Gastrocnemius medialis (tissue), 4 donors: ENCODE data around the gene AIDA. TPM values are rescaled to one million over a fixed set of nuclear protein-coding genes. Genes with fewer than 3 reads are reported as not detected.

ENCODE experiments used
- ATAC-seq, 2 donors: fragments of 150-250 bp; one replicate each; pipeline ENCODE4 v1.9.1; 2016
- DNase-seq, 2 donors: peaks; one replicate each; pipeline ENCODE4 v3.0.0-alpha.2; 2019
- H3K27ac ChIP-seq, 4 donors: fragments of 200-600 bp; sonication (generic); 1 replicate in 1 of 4; 2 replicates in 3 of 4; pipeline ENCODE4 v1.5.1; 2016 to 2018; ENCODE audit warnings: mild to moderate bottlenecking in 2 of 4, moderate library complexity in 1 of 4
- H3K27me3 ChIP-seq, 3 donors: fragments of 200-600 bp; sonication (generic) in 2 of 3; 1 replicate in 1 of 3; 2 replicates in 2 of 3; pipeline versions ENCODE4 v1.5.1 to v1.6.0; 2016 to 2019; ENCODE audit warnings: mild to moderate bottlenecking in 1 of 3, moderate library complexity in 1 of 3
- H3K36me3 ChIP-seq, 2 donors: fragments of 200-600 bp; sonication (generic) in 1 of 2; one replicate each; pipeline ENCODE4 v1.5.1; 2017 to 2018
- H3K4me1 ChIP-seq, 2 donors: fragments of 200-600 bp; sonication (generic) in 1 of 2; one replicate each; pipeline ENCODE4 v1.5.1; 2016 to 2017; ENCODE audit warnings: mild to moderate bottlenecking in 2 of 2
- H3K4me3 ChIP-seq, 4 donors: fragments of 200-600 bp; sonication (generic) in 3 of 4; 1 replicate in 1 of 4; 2 replicates in 3 of 4; pipeline ENCODE4 v1.5.1; 2016 to 2019; ENCODE audit warnings: mild to moderate bottlenecking in 2 of 4
- H3K9me3 ChIP-seq, 3 donors: fragments of 200-600 bp; sonication (generic) in 2 of 3; 1 replicate in 1 of 3; 2 replicates in 2 of 3; pipeline ENCODE4 v1.5.1; 2016 to 2019
- CTCF ChIP-seq, 5 experiments: fragments of 450-650 bp in 3 of 5; fragments of 200-600 bp in 2 of 5; sonication (generic) in 2 of 5; IDR thresholded peaks in 4 of 5; conservative IDR thresholded peaks in 1 of 5; 1 replicate in 4 of 5; 2 replicates in 1 of 5; pipeline ENCODE4 v1.5.1; 2016 to 2019; ENCODE audit warnings: antibody characterized with exemption in 5 of 5, mild to moderate bottlenecking in 3 of 5, moderate library complexity in 3 of 5
- POLR2A ChIP-seq, 2 donors: fragments of 450-650 bp; IDR thresholded peaks; one replicate each; pipeline ENCODE4 v1.6.1; 2017; ENCODE audit warnings: antibody characterized with exemption in 2 of 2, mild to moderate bottlenecking in 2 of 2, moderate library complexity in 2 of 2
- in situ Hi-C, 4 donors: fragments of 200-750 bp; cut with MboI; loops; one replicate each; pipeline versions ENCODE4 v1.15.0 to v1.8.0; 2017; ENCODE audit warnings: low sequenced_read_pairs in 4 of 4
- intact Hi-C: fragments of 100-400 bp; cut with DNase I; formaldehyde crosslinking; loops from one replicate; pipeline ENCODE4 v1.15.1; 2023; ENCODE audit warnings: low total_unique reads
- total RNA-seq, 4 donors: library from RNA; depleted of rRNA; stranded (reverse); fragments of >200 nt; gene quantifications; one replicate each; pipeline versions ENCODE4 v1.1.0 to v1.2.3, GENCODE V29; 2016

AIDA gene, protein sequence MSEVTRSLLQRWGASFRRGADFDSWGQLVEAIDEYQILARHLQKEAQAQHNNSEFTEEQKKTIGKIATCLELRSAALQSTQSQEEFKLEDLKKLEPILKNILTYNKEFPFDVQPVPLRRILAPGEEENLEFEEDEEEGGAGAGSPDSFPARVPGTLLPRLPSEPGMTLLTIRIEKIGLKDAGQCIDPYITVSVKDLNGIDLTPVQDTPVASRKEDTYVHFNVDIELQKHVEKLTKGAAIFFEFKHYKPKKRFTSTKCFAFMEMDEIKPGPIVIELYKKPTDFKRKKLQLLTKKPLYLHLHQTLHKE
- 10 to 100 TPM; 19.6 to 32.8 (median 25.8) TPM for total RNA-seq

DNA sequence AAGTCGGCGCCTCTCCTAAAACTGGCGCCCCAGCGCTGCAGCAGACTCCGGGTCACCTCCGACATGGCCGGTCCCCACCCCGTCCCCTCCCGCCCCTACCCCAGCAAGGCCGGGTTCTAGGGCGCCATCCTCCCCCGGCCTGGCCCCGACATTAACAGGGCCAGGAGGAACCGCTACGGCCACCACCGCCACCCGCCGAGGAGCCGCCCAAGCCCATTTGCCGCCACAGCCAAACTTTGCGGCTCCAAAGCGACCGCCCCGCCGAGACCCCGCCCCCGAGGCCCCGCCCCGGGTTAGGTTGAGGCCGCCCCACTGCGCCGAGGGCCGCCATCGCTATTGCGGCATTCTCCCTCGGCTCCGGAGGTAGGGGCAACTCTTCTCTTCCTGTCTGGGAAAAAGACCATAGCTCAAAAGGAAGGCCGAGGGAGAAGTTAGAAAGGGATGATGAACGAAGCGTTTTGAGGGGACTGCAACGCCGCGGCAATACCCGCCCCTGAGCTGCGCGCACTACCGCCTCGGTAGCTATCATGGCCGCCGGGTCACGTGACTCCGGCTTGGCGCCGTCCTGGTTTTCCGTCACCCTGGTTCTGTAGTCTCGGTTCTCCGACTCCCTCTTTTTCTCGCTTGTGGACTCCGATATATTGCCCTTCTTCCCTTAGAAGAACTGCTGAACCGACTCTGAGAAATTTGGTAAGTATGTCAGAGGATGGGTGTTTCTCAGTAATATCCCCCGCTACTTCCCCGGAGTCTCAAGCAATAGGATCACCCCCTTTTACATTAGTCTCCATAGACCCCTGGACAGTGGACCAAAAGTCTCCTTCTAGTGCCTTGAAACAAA lies at the start of gene AIDA, which contains the start of gene BROX:
TSS of gene AIDA (minus strand) at position 239 of the 838 bp plus-strand sequence. CDS start at position 65, 174 bp downstream.
TSS of gene BROX (plus strand) at position 312 of the 838 bp plus-strand sequence. CDS start 3,136 bp downstream, outside the sequence.
- in situ Hi-C loops: loop anchor here in 2 of 4 donors (10.0 kb wide), 1 partner anchor 68 kb away; no protein-coding TSS in a partner anchor
- H3K4me1 ChIP-seq: peaks cover 26 to 36% of the 10 kb centered on the region in 2 donors
- peak; percentile 47 to 69 for TF ChIP-seq POLR2A (IDR thresholded peaks at IDR 0.05)
- TF ChIP-seq CTCF (IDR thresholded peaks at IDR 0.05 in 4 of 5, conservative IDR thresholded peaks at IDR 0.05 in 1 of 5): peak in 2 of 5 experiments; percentile 29 to 44

DNA sequence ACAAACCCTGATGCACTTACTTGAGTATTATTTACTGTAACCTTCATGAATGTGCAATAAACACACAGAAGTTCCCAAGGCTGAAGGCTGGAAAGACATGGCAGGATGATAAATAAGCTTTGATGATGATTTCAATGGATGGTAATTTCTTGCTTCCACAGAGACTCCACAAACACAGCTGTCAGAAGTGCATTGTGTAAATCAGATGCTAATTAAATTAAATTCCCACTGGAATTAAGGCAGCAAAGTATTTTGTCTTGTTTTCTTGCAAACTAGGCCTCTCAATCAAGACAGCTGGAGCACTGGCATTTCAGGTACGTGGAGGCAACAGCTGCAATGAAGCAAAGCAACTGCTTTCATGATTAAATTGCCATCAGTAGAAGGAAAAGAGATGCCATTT lies 48.8 kb upstream of the AIDA start:
- H3K27me3 ChIP-seq: no peaks in the 10 kb centered on the region
- in situ Hi-C loops (no loop called here), intact Hi-C loops (no loop called here)
- no peak for ATAC-seq
- no peak for TF ChIP-seq POLR2A (IDR thresholded peaks at IDR 0.05)
- TF ChIP-seq CTCF (IDR thresholded peaks at IDR 0.05 in 4 of 5, conservative IDR thresholded peaks at IDR 0.05 in 1 of 5): no peak
- no peaks in the 10 kb centered on the region for H3K36me3 ChIP-seq
- no peak overlapping the region for H3K27ac ChIP-seq
- no peaks in the 10 kb centered on the region for H3K9me3 ChIP-seq
- no peak overlapping the region for H3K4me3 ChIP-seq
- DNase-seq: no peak
- H3K4me1 ChIP-seq: no peaks in the 10 kb centered on the region

More for the DNA sequence above, at the start of gene AIDA, which contains the start of gene BROX:
- peak within 1 kb of the TSS; percentile 84 to 98 (median 90) for H3K4me3 ChIP-seq
- DNase-seq (peak; percentile 90), ATAC-seq (peak; percentile 88)
- intact Hi-C loops: loop anchor here (1.0 to 5.0 kb wide), 2 partner anchors 68 to 245 kb away; no protein-coding TSS in a partner anchor
- peaks cover 0 to 25% of the 10 kb centered on the region in 2 donors for H3K36me3 ChIP-seq
- H3K27ac ChIP-seq: peak within 1 kb of the TSS; percentile 96 to 99 (median 98)
- no peaks in the 10 kb centered on the region for H3K27me3 ChIP-seq
- H3K9me3 ChIP-seq: no peaks in the 10 kb centered on the region

DNA sequence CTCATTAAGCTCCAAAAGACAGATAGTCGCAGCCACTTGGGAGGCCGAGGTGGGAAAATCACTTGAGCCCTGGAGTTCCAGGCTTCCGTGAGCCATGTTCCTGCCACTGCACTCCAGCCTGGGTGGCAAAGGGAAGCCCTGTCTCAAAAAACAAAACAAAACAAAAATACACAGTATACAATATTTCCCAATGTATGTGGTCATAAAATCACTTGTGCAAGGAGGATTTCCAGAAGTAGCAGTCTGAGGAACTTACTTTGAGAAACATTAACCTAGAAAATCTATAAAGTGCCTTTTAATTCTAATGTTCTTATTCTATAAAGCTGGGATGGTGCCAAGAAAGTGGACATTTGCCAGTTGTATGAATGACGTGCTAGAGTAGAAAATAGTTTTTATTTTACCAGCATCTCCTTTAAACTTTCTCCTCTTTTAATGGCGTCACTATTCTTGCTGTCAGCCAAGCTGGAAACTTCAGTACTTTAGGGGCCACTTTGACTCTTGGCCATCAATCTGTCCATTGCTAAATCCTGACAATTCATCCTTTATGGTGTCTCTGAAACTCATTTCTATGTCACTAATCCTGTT lies 47.3 kb upstream of the AIDA start:
- in situ Hi-C loops (no loop called here), intact Hi-C loops (no loop called here)
- Histone ChIP-seq H3K4me1 (no peaks in the 10 kb centered on the region), H3K27ac (no peak overlapping the region), H3K36me3 (no peaks in the 10 kb centered on the region), H3K9me3 (no peaks in the 10 kb centered on the region), H3K4me3 (no peak overlapping the region), H3K27me3 (no peaks in the 10 kb centered on the region)
- no peak for TF ChIP-seq POLR2A (IDR thresholded peaks at IDR 0.05)
- TF ChIP-seq CTCF (IDR thresholded peaks at IDR 0.05 in 4 of 5, conservative IDR thresholded peaks at IDR 0.05 in 1 of 5): no peak
- ATAC-seq (no peak), DNase-seq (no peak)

- no peak overlapping the region for H3K4me3 ChIP-seq
- H3K27ac ChIP-seq: no peak overlapping the region
- intact Hi-C loops (no loop called here), in situ Hi-C loops (no loop called here)
- no peaks in the 10 kb centered on the region for H3K27me3 ChIP-seq
- TF ChIP-seq CTCF (IDR thresholded peaks at IDR 0.05 in 4 of 5, conservative IDR thresholded peaks at IDR 0.05 in 1 of 5): no peak
- no peak for TF ChIP-seq POLR2A (IDR thresholded peaks at IDR 0.05)
- DNase-seq: no peak
- no peaks in the 10 kb centered on the region for H3K36me3 ChIP-seq
- H3K4me1 ChIP-seq: no peaks in the 10 kb centered on the region
- peak in 1 of 2 donors; percentile 39 for ATAC-seq
- H3K9me3 ChIP-seq: no peaks in the 10 kb centered on the region
These were observed 45.5 kb upstream of the AIDA start for GRCh38 chr1:222757646-222758268.
